Epithelial cell of prostate (primary cell): ENCODE data around the gene VBP1.
"Not testable (repeated sequence)": the region's sequence is repeated elsewhere in the genome, so short reads cannot be mapped to it uniquely, and the experiment has no call there.

ENCODE experiments used
- DNase-seq: peaks from one replicate; pipeline ENCODE4 v3.0.0-alpha.2; 2011; ENCODE audit warnings: low read depth, low spot score
- H3K27ac ChIP-seq: fragments of 450-650 bp; 2 replicates; pipeline ENCODE4 v1.5.1; 2017; ENCODE audit warnings: mild to moderate bottlenecking

The VBP1 gene

GRCh38 chrX:155262970-155263754 lies 46.9 kb downstream of the VBP1 start:
- no peak for DNase-seq
- H3K27ac ChIP-seq = no peak overlapping the region

GRCh38 chrX:155263854-155264628 lies 47.8 kb downstream of the VBP1 start, which contains the start of gene RAB39B:
Gene RAB39B, minus strand, starts transcription at chrX:155264491. Its CDS starts 203 bp downstream, at chrX:155264288.
- no peak within 1 kb of the TSS for H3K27ac ChIP-seq
- peak; percentile 3 for DNase-seq

- no peak for DNase-seq
- no peak overlapping the region for H3K27ac ChIP-seq
Measured at GRCh38 chrX:155266439-155266838, 50.2 kb downstream of the VBP1 start.

- not testable (repeated sequence) for H3K27ac ChIP-seq, DNase-seq
Measured at GRCh38 chrX:155267995-155268394, 51.7 kb downstream of the VBP1 start.

- no peak for DNase-seq
- H3K27ac ChIP-seq = no peak overlapping the region
Measured at GRCh38 chrX:155270969-155271368, 54.7 kb downstream of the VBP1 start.

GRCh38 chrX:155279873-155280272 lies 63.6 kb downstream of the VBP1 start:
- DNase-seq = no peak
- no peak overlapping the region for H3K27ac ChIP-seq
